Measurements from ENCODE around the gene RAD51D.

RAD51D gene

GRCh38 chr17:35163886-35164285, 44.2 kb upstream of the RAD51D start:
- no CpG with 5 or more reads among the region's 7 CpGs for WGBS (ENCODE audit: extremely low coverage, insufficient coverage, low lambda C conversion rate)
- Histone ChIP-seq H3K4me3 (ENCODE audit: low read length) (no peak overlapping the region), H3K36me3 (ENCODE audit: control insufficient read depth, insufficient read depth, low read length) (no peaks in the 10 kb centered on the region), H3K27ac (ENCODE audit: low read depth, low read length) (no peak overlapping the region), H3K79me1 (ENCODE audit: low read length) (no peaks in the 10 kb centered on the region), H2AK5ac (ENCODE audit: low read length) (no peak overlapping the region), H3K56ac (ENCODE audit: low read length) (no peak overlapping the region), H2BK120ac (ENCODE audit: low read depth, low read length) (no peak overlapping the region), H3K23ac (ENCODE audit: low read length) (no peak overlapping the region), H3K79me2 (ENCODE audit: control insufficient read depth, insufficient read depth, low read length) (no peaks in the 10 kb centered on the region), H4K8ac (ENCODE audit: low read depth, low read length) (no peak overlapping the region), H2BK15ac (replicated peaks; ENCODE audit: low read depth) (no peak overlapping the region), H3K9ac (ENCODE audit: low read length) (no peak overlapping the region), H4K5ac (ENCODE audit: low read length) (no peak overlapping the region), H3K4me2 (ENCODE audit: low read length) (no peak overlapping the region), H3K4me1 (ENCODE audit: control insufficient read depth, low read depth, low read length) (no peaks in the 10 kb centered on the region), H3K27me3 (ENCODE audit: insufficient read depth, low read length, poor library complexity) (no peaks in the 10 kb centered on the region), H3K18ac (ENCODE audit: low read length) (no peak overlapping the region), H2BK5ac (ENCODE audit: low read length) (no peak overlapping the region), H3K4ac (ENCODE audit: low read depth, low read length) (no peak overlapping the region)
- DNase-seq: no peak

- no peak overlapping the region for H3K4ac ChIP-seq (ENCODE audit: low read depth, low read length)
- no CpG with 5 or more reads among the region's 4 CpGs for WGBS (ENCODE audit: extremely low coverage, insufficient coverage, low lambda C conversion rate)
- H3K4me3 ChIP-seq (ENCODE audit: low read length): no peak overlapping the region
Measured at GRCh38 chr17:35162755-35163154, 43.1 kb upstream of the RAD51D start.

GRCh38 chr17:35161281-35161761, 41.7 kb upstream of the RAD51D start:
- no peak overlapping the region for H3K18ac ChIP-seq (ENCODE audit: low read length)
- H3K56ac ChIP-seq (ENCODE audit: low read length): no peak overlapping the region
- H3K4me2 ChIP-seq (ENCODE audit: low read length): no peak overlapping the region
- H3K79me2 ChIP-seq (ENCODE audit: control insufficient read depth, insufficient read depth, low read length): no peaks in the 10 kb centered on the region
- no peak overlapping the region for H2BK15ac ChIP-seq (replicated peaks; ENCODE audit: low read depth)
- WGBS (ENCODE audit: extremely low coverage, insufficient coverage, low lambda C conversion rate): no CpG with 5 or more reads among the region's 3 CpGs
- no peaks in the 10 kb centered on the region for H3K27me3 ChIP-seq (ENCODE audit: insufficient read depth, low read length, poor library complexity)
- no peak overlapping the region for H3K9ac ChIP-seq (ENCODE audit: low read length)
- no peaks in the 10 kb centered on the region for H3K79me1 ChIP-seq (ENCODE audit: low read length)
- no peak overlapping the region for H2BK120ac ChIP-seq (ENCODE audit: low read depth, low read length)
- H3K4me1 ChIP-seq (ENCODE audit: control insufficient read depth, low read depth, low read length): no peaks in the 10 kb centered on the region
- no peak for DNase-seq
- H2AK5ac ChIP-seq (ENCODE audit: low read length): no peak overlapping the region
- H3K36me3 ChIP-seq (ENCODE audit: control insufficient read depth, insufficient read depth, low read length): no peaks in the 10 kb centered on the region
- no peak overlapping the region for H3K4ac ChIP-seq (ENCODE audit: low read depth, low read length)
- no peak overlapping the region for H4K5ac ChIP-seq (ENCODE audit: low read length)
- no peak overlapping the region for H2BK5ac ChIP-seq (ENCODE audit: low read length)
- H3K23ac ChIP-seq (ENCODE audit: low read length): no peak overlapping the region
- H3K27ac ChIP-seq (ENCODE audit: low read depth, low read length): no peak overlapping the region
- no peak overlapping the region for H3K4me3 ChIP-seq (ENCODE audit: low read length)
- no peak overlapping the region for H4K8ac ChIP-seq (ENCODE audit: low read depth, low read length)

More at GRCh38 chr17:35162755-35163154, 43.1 kb upstream of the RAD51D start:
- no peak overlapping the region for H3K27ac ChIP-seq (ENCODE audit: low read depth, low read length)
- no peaks in the 10 kb centered on the region for H3K27me3 ChIP-seq (ENCODE audit: insufficient read depth, low read length, poor library complexity)
- H3K4me2 ChIP-seq (ENCODE audit: low read length): no peak overlapping the region
- H2BK15ac ChIP-seq (replicated peaks; ENCODE audit: low read depth): no peak overlapping the region
- no peaks in the 10 kb centered on the region for H3K36me3 ChIP-seq (ENCODE audit: control insufficient read depth, insufficient read depth, low read length)
- no peak for DNase-seq
- H3K9ac ChIP-seq (ENCODE audit: low read length): no peak overlapping the region
- H2BK120ac ChIP-seq (ENCODE audit: low read depth, low read length): no peak overlapping the region
- no peak overlapping the region for H2AK5ac ChIP-seq (ENCODE audit: low read length)
- H3K79me2 ChIP-seq (ENCODE audit: control insufficient read depth, insufficient read depth, low read length): no peaks in the 10 kb centered on the region
- no peaks in the 10 kb centered on the region for H3K4me1 ChIP-seq (ENCODE audit: control insufficient read depth, low read depth, low read length)
- no peak overlapping the region for H3K56ac ChIP-seq (ENCODE audit: low read length)
- no peak overlapping the region for H2BK5ac ChIP-seq (ENCODE audit: low read length)
- H3K23ac ChIP-seq (ENCODE audit: low read length): no peak overlapping the region
- no peak overlapping the region for H3K18ac ChIP-seq (ENCODE audit: low read length)
- H4K5ac ChIP-seq (ENCODE audit: low read length): no peak overlapping the region
- no peaks in the 10 kb centered on the region for H3K79me1 ChIP-seq (ENCODE audit: low read length)
- H4K8ac ChIP-seq (ENCODE audit: low read depth, low read length): no peak overlapping the region

- H3K79me2 ChIP-seq (ENCODE audit: control insufficient read depth, insufficient read depth, low read length): no peaks in the 10 kb centered on the region
- H3K79me1 ChIP-seq (ENCODE audit: low read length): no peaks in the 10 kb centered on the region
- H3K27me3 ChIP-seq (ENCODE audit: insufficient read depth, low read length, poor library complexity): no peaks in the 10 kb centered on the region
- no peak overlapping the region for H3K56ac ChIP-seq (ENCODE audit: low read length)
- WGBS (ENCODE audit: extremely low coverage, insufficient coverage, low lambda C conversion rate): no CpG with 5 or more reads among the region's 13 CpGs
- no peak overlapping the region for H2BK120ac ChIP-seq (ENCODE audit: low read depth, low read length)
- no peak overlapping the region for H2AK5ac ChIP-seq (ENCODE audit: low read length)
- H2BK5ac ChIP-seq (ENCODE audit: low read length): no peak overlapping the region
- H3K18ac ChIP-seq (ENCODE audit: low read length): no peak overlapping the region
- no peak overlapping the region for H3K4me3 ChIP-seq (ENCODE audit: low read length)
- no peak for DNase-seq
- no peak overlapping the region for H3K4ac ChIP-seq (ENCODE audit: low read depth, low read length)
- H3K36me3 ChIP-seq (ENCODE audit: control insufficient read depth, insufficient read depth, low read length): no peaks in the 10 kb centered on the region
- H3K23ac ChIP-seq (ENCODE audit: low read length): no peak overlapping the region
- H3K4me2 ChIP-seq (ENCODE audit: low read length): no peak overlapping the region
- no peak overlapping the region for H2BK15ac ChIP-seq (replicated peaks; ENCODE audit: low read depth)
- no peaks in the 10 kb centered on the region for H3K4me1 ChIP-seq (ENCODE audit: control insufficient read depth, low read depth, low read length)
- H4K5ac ChIP-seq (ENCODE audit: low read length): no peak overlapping the region
- H3K9ac ChIP-seq (ENCODE audit: low read length): no peak overlapping the region
- no peak overlapping the region for H3K27ac ChIP-seq (ENCODE audit: low read depth, low read length)
- no peak overlapping the region for H4K8ac ChIP-seq (ENCODE audit: low read depth, low read length)
Measured at GRCh38 chr17:35160354-35161201, 40.9 kb upstream of the RAD51D start.

- Histone ChIP-seq H4K5ac (ENCODE audit: low read length) (no peak overlapping the region), H3K27me3 (ENCODE audit: insufficient read depth, low read length, poor library complexity) (no peaks in the 10 kb centered on the region), H3K79me2 (ENCODE audit: control insufficient read depth, insufficient read depth, low read length) (no peaks in the 10 kb centered on the region), H2BK120ac (ENCODE audit: low read depth, low read length) (no peak overlapping the region), H3K27ac (ENCODE audit: low read depth, low read length) (no peak overlapping the region), H2BK15ac (replicated peaks; ENCODE audit: low read depth) (no peak overlapping the region), H3K18ac (ENCODE audit: low read length) (no peak overlapping the region), H3K4me3 (ENCODE audit: low read length) (no peak overlapping the region), H3K4me1 (ENCODE audit: control insufficient read depth, low read depth, low read length) (no peaks in the 10 kb centered on the region), H2BK5ac (ENCODE audit: low read length) (no peak overlapping the region), H2AK5ac (ENCODE audit: low read length) (no peak overlapping the region), H3K36me3 (ENCODE audit: control insufficient read depth, insufficient read depth, low read length) (no peaks in the 10 kb centered on the region), H3K4me2 (ENCODE audit: low read length) (no peak overlapping the region), H3K23ac (ENCODE audit: low read length) (no peak overlapping the region), H4K8ac (ENCODE audit: low read depth, low read length) (no peak overlapping the region), H3K9ac (ENCODE audit: low read length) (no peak overlapping the region), H3K79me1 (ENCODE audit: low read length) (no peaks in the 10 kb centered on the region), H3K4ac (ENCODE audit: low read depth, low read length) (no peak overlapping the region), H3K56ac (ENCODE audit: low read length) (no peak overlapping the region)
- no CpG with 5 or more reads among the region's 2 CpGs for WGBS (ENCODE audit: extremely low coverage, insufficient coverage, low lambda C conversion rate)
- no peak for DNase-seq
Measured at GRCh38 chr17:35159940-35160339, 40.3 kb upstream of the RAD51D start.
